ENCODE results near the gene ABO. TPM values are rescaled to one million over a fixed set of nuclear protein-coding genes. Genes with fewer than 3 reads are reported as not detected.
"Not testable (repeated sequence)": the region's sequence is repeated elsewhere in the genome, so short reads cannot be mapped to it uniquely, and the experiment has no call there.

ABO gene
- total and polyA plus RNA-seq, 9 donors, result 0.13 to 8.1 (median 2.9) TPM

DNA sequence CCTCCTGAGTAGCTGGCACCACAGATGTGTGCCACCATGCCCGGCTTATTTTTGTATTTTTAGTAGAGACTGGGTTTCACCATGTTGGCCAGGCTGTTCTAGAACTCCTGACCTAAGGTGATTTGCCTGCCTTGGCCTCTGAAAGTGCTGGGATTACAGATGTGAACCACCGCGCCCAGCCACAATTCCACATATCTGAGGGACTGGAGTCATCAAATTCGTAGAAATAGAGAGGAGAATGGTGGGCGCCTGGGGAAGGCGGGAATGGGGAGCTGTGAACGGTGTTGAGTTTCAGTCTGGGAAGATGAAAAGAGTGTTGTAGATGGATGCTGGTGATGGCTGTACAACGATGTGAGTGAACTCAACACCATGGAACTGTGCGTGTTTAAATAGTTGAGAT, 1.9 kb upstream of the ABO start:
- no peak overlapping the region for H3K4me3 ChIP-seq (ENCODE audit: low read length)
- peaks cover 70% of the 10 kb centered on the region for H3K27me3 ChIP-seq (ENCODE audit: control insufficient read depth, insufficient read depth, low read length)
- no peak overlapping the region for H3K27ac ChIP-seq (ENCODE audit: low read length)
- DNase-seq, result no peak
- no peaks in the 10 kb centered on the region for H3K36me3 ChIP-seq (ENCODE audit: control insufficient read depth, insufficient read depth, low read length)
- no peaks in the 10 kb centered on the region for H3K4me1 ChIP-seq (ENCODE audit: control insufficient read depth, insufficient read depth, low read length)
- 68% methylated on average over 7 of the region's 9 CpGs for WGBS (ENCODE audit: insufficient coverage)
- H3K9me3 ChIP-seq (replicated peaks; ENCODE audit: control insufficient read depth, low read depth, low read length), result peaks cover 3% of the 10 kb centered on the region

DNA sequence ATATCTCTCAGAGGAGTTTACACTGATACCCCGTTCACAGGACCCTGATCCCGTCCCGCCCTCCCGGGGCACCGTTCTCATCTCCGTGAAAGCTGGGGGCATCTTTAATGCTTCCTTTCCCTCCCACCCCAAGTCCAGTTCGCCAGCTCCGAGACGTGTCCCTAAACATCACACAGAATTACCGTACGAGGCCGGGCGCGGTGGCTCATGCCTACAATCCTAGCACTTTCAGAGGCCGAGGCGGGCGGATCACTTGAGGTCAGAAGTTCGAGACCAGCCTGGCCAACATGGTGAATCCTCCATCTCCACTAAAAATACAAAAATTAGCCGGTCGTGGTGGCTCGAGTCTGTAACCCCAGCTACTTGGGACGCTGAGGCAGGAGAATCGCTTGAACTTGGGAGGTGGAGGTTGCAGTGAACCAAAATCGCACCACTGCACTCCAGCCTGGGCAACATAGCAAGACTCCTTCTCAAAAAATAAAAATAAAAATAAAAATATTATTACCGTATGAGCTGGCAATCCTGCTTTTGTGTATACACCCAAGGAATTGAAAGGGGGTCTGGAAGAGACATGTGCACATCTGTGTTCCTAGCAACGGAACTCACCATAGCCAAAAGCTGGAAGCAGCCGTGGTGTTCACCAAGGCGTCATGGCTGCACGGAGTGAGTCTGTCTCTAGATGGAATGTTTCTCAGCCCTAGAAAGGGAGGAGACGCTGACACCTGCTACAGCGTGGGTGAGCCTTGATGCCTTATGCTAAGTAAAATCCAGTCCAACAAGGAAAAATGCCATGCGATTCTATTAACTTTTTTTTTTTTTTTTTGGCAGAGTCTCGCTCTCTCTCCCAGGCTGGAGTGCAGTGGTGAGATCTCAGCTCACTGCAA, 1.2 kb upstream of the ABO start:
- Histone ChIP-seq H3K27ac (ENCODE audit: low read length) (no peak overlapping the region), H3K36me3 (ENCODE audit: control insufficient read depth, insufficient read depth, low read length) (no peaks in the 10 kb centered on the region), H3K4me1 (ENCODE audit: control insufficient read depth, insufficient read depth, low read length) (no peaks in the 10 kb centered on the region), H3K4me3 (ENCODE audit: low read length) (peak overlapping the region; percentile 47), H3K9me3 (replicated peaks; ENCODE audit: control insufficient read depth, low read depth, low read length) (peaks cover 3% of the 10 kb centered on the region), H3K27me3 (ENCODE audit: control insufficient read depth, insufficient read depth, low read length) (peaks cover 67% of the 10 kb centered on the region)
- 37% methylated on average over 15 of the region's 33 CpGs for WGBS (ENCODE audit: insufficient coverage)
- no peak for DNase-seq

DNA sequence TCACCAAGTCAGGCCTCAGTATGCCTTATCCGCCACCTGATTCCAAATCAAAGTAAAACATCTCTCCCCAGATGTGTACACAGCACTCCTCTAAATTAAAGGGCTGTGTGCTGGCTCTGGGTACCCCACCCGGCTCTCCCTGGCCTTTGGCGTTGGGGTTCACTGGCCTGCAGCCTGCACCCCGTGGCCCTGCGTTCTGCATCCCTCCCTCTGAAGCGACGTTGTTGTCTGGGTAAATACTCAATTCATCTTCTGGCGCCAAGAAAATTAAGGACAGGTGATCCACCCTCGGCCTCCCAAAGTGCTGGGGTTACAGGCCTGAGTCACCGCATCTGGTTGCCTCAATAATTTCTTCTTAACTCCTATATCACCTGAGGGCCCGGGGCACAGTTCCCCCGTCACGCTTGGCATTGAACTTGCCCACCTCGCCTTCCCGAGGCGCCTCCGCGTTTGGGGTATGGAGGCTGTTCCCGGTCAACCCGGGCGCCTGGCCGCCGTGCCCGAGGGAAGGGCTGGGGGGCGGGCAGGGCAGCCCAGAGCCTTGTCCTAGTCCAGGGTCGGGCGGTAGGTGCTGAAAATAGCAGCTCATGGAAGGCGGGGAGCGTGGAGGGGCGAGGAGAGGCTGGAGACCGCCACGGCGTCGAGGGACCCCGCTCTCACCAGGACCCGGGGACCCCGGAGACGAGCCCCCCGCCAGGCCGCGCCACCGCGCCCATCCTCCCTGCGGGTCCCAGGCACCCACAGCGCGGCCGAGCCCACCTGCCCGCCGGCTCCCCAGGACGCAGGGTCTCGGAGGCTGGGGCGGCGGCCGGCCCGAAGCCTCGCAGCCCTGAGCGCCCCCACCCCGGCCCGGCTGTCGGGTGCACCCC, 531 bp downstream of the ABO start:
- no peak for DNase-seq
- Histone ChIP-seq H3K4me1 (ENCODE audit: control insufficient read depth, insufficient read depth, low read length) (no peaks in the 10 kb centered on the region), H3K27me3 (ENCODE audit: control insufficient read depth, insufficient read depth, low read length) (peaks cover 61% of the 10 kb centered on the region), H3K4me3 (ENCODE audit: low read length) (peak overlapping the region; percentile 31), H3K36me3 (ENCODE audit: control insufficient read depth, insufficient read depth, low read length) (no peaks in the 10 kb centered on the region), H3K9me3 (replicated peaks; ENCODE audit: control insufficient read depth, low read depth, low read length) (peaks cover 3% of the 10 kb centered on the region), H3K27ac (ENCODE audit: low read length) (no peak overlapping the region)
- WGBS (ENCODE audit: insufficient coverage), result 16% methylated on average over 55 of the region's 60 CpGs

DNA sequence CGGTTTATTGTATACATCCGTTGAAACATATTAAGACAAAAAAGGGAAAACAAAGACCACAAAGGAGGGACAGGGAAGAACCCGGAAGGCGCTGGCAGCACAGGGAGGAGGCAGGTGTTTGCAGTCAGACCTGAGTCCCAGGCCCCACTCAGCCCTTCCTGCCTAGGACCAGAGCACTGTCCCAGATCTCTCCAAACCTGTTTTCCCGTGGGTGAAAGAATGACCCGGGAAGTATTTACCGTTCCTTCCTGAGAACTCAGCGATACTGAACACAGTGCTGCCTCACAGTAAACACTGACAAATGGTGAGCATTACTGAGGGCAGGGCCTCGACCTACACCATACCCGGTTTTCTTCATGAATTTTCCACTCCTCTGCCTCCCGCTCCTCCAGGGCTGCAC, 1.2 kb downstream of the ABO start:
- peaks cover 61% of the 10 kb centered on the region for H3K27me3 ChIP-seq (ENCODE audit: control insufficient read depth, insufficient read depth, low read length)
- no peak overlapping the region for H3K27ac ChIP-seq (ENCODE audit: low read length)
- WGBS (ENCODE audit: insufficient coverage), result 74% methylated on average over 10 of the region's 11 CpGs
- no peak for DNase-seq
- H3K4me1 ChIP-seq (ENCODE audit: control insufficient read depth, insufficient read depth, low read length), result no peaks in the 10 kb centered on the region
- H3K4me3 ChIP-seq (ENCODE audit: low read length), result no peak overlapping the region
- H3K36me3 ChIP-seq (ENCODE audit: control insufficient read depth, insufficient read depth, low read length), result no peaks in the 10 kb centered on the region
- H3K9me3 ChIP-seq (replicated peaks; ENCODE audit: control insufficient read depth, low read depth, low read length), result peaks cover 3% of the 10 kb centered on the region

DNA sequence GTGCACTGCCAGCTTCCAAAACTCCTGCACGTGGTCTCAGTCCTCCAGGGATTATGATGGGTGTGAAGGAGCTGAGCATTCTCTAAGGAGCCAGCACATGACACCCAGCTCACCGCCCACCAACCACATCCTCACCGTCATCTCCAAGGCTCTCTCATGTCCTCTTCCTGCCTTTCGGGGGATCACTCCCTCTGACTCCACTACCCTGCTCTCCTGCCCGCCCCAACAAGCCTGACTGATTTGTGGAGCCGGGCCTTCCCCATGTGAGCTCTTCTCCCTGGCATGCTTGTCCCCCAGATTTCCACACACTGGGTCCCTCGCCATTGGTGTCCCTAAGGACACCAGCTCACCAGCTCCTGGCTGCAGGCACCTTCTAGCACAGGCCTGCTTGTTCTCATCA, 1.9 kb downstream of the ABO start:
- Histone ChIP-seq H3K4me1 (ENCODE audit: control insufficient read depth, insufficient read depth, low read length) (no peaks in the 10 kb centered on the region), H3K27ac (ENCODE audit: low read length) (no peak overlapping the region), H3K4me3 (ENCODE audit: low read length) (no peak overlapping the region), H3K27me3 (ENCODE audit: control insufficient read depth, insufficient read depth, low read length) (peaks cover 55% of the 10 kb centered on the region), H3K9me3 (replicated peaks; ENCODE audit: control insufficient read depth, low read depth, low read length) (peaks cover 3% of the 10 kb centered on the region), H3K36me3 (ENCODE audit: control insufficient read depth, insufficient read depth, low read length) (no peaks in the 10 kb centered on the region)
- WGBS (ENCODE audit: insufficient coverage), result 80% methylated on average over 5 of the region's 7 CpGs
- no peak for DNase-seq

DNA sequence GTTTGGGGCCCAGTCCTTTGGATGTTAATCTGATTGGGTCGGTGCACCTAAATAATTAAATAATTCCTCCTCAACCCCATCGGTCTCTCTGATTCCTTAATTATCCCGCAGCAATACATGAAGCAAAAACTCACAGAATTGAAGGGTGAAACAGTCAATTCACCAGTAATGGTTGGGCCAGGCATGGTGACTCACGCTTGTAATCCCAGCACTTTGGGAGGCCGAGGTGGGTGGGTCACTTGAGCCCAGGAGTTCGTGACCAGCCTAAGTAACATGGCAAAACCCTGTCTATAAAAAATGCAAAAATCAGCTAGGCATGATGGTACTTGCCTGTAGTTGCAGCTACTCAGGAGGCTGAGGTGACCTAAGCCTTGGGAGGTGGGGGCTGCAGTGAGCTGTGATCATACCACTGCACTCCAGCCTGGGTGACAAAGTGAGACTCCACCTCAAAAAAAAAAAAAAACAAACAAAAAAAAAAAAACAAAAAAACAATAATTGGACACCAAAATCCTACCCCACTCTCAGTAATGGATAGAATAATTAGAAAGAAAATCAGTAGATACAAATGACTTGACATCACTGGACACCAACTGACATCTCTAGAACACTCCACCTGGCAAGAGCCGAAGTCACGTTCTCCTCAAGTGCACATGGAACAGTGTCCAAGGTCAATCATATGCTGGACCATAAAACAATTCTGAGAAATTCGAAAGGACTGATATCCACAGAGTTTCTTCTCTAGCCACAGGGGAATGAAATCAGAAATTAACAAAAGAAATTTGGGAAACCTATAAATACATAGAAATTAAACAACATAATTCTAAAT, 5.3 kb downstream of the ABO start:
- Histone ChIP-seq H3K27me3 (ENCODE audit: control insufficient read depth, insufficient read depth, low read length) (peaks cover 26% of the 10 kb centered on the region), H3K36me3 (ENCODE audit: control insufficient read depth, insufficient read depth, low read length) (no peaks in the 10 kb centered on the region), H3K4me3 (ENCODE audit: low read length) (no peak overlapping the region), H3K9me3 (replicated peaks; ENCODE audit: control insufficient read depth, low read depth, low read length) (no peaks in the 10 kb centered on the region), H3K27ac (ENCODE audit: low read length) (no peak overlapping the region), H3K4me1 (ENCODE audit: control insufficient read depth, insufficient read depth, low read length) (no peaks in the 10 kb centered on the region)
- WGBS (ENCODE audit: insufficient coverage), result 94% methylated on average over 6 of the region's 9 CpGs
- no peak for DNase-seq

DNA sequence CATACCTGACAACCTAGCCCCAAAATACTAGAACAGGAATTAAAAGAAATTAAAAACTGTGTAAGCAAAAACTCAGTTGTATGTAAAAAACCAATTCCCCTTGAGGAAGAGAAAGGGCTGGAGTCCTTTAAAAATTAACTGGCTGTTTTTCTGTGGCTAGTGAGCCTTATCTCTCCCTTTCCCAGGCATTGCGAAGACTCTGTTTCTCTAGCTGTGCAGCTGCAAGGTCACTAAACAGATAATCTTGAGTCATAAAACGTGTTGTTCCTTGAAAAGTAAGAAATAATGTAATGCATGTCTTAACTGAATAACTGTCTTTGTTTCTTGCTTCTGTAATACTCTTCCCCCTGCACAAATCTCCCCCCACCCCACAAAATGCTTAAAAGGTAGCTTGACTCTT, 5.9 kb downstream of the ABO start:
- not testable (repeated sequence) for DNase-seq; H3K27ac ChIP-seq (ENCODE audit: low read length); H3K36me3 ChIP-seq (ENCODE audit: control insufficient read depth, insufficient read depth, low read length); H3K4me1 ChIP-seq (ENCODE audit: control insufficient read depth, insufficient read depth, low read length); H3K4me3 ChIP-seq (ENCODE audit: low read length); H3K9me3 ChIP-seq (replicated peaks; ENCODE audit: control insufficient read depth, low read depth, low read length)
- H3K27me3 ChIP-seq (ENCODE audit: control insufficient read depth, insufficient read depth, low read length), result peaks cover 20% of the 10 kb centered on the region
- no CpG with 5 or more reads among the region's 2 CpGs for WGBS (ENCODE audit: insufficient coverage)

DNA sequence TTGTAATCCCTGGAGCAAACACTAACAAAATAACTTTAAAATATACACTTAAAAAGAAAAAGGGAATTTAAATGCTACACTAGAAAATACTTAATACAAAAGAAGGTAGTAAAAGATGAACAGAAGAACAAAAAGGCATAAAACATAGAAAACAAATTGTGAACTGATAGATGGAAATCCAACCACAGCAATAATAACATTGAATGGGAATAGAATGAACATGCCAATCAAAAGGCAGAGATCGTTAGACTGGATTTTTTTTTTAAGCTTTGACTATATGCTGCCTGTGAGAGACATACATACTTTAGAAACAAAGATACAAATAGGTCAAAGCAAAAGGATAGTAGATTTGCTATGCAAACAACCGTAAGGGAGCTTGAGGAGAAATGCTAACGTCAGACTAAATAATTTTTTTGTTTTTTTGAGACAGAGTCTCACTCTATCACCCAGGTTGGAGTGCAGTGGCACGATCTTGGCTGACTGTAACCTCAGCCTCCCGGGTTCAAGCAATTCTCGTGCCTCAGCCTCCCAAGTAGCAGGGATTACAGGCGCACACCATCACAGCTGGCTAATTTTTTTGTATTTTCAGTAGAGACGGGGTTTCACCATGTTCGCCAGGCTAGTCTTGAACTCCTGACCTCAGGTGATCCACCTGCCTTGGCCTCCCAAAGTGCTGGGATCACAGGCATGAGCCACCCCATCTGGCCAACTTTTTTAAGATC, 6.5 kb downstream of the ABO start:
- no peak overlapping the region for H3K27ac ChIP-seq (ENCODE audit: low read length)

DNA sequence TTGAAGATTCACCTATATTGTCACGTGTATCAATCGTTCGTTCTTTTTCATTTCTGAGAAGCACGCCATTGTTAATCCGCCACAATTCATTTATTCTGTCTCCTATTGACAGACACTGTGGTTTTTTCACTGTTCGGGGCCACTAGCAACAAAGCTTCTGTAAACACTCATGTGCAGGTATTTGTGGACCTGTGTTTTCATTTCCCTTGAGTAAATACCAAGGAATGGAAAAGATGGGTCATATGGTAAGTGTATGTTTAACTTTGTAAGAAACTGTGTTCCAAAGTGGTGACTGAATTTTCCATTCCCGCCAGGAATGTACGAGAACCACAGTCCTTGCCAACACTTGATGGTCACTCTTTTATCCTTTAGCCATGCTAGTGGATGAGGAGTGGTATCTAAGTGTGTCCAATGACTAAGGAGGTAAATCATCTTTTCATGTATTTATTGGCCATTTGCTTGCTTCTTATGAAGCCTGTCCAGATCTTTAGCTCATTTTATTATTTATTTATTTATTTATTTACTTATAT, 10.7 kb downstream of the ABO start:
- H3K27ac ChIP-seq (ENCODE audit: low read length), result no peak overlapping the region
- no peaks in the 10 kb centered on the region for H3K9me3 ChIP-seq (replicated peaks; ENCODE audit: control insufficient read depth, low read depth, low read length)
- no peaks in the 10 kb centered on the region for H3K27me3 ChIP-seq (ENCODE audit: control insufficient read depth, insufficient read depth, low read length)
- H3K36me3 ChIP-seq (ENCODE audit: control insufficient read depth, insufficient read depth, low read length), result no peaks in the 10 kb centered on the region
- H3K4me3 ChIP-seq (ENCODE audit: low read length), result no peak overlapping the region
- DNase-seq, result no peak
- no peaks in the 10 kb centered on the region for H3K4me1 ChIP-seq (ENCODE audit: control insufficient read depth, insufficient read depth, low read length)
- 100% methylated on average over 3 of the region's 8 CpGs for WGBS (ENCODE audit: insufficient coverage)

More for the DNA sequence above, 6.5 kb downstream of the ABO start:
- H3K4me3 ChIP-seq (ENCODE audit: low read length), result no peak overlapping the region
- H3K9me3 ChIP-seq (replicated peaks; ENCODE audit: control insufficient read depth, low read depth, low read length), result no peaks in the 10 kb centered on the region
- DNase-seq, result no peak
- H3K4me1 ChIP-seq (ENCODE audit: control insufficient read depth, insufficient read depth, low read length), result no peaks in the 10 kb centered on the region
- H3K27me3 ChIP-seq (ENCODE audit: control insufficient read depth, insufficient read depth, low read length), result peaks cover 14% of the 10 kb centered on the region
- H3K36me3 ChIP-seq (ENCODE audit: control insufficient read depth, insufficient read depth, low read length), result no peaks in the 10 kb centered on the region
- no CpG with 5 or more reads among the region's 9 CpGs for WGBS (ENCODE audit: insufficient coverage)
